Activated T-cell treated with anti-CD3 and anti-CD28 coated beads for 1 hour (primary cell): ENCODE measurements around the gene MYL12A.
"Not testable (repeated sequence)": the region's sequence is repeated elsewhere in the genome, so short reads cannot be mapped to it uniquely, and the experiment has no call there.

Experiments used
- DNase-seq: peaks from one replicate; pipeline ENCODE4 v3.0.0-alpha.2; 2020; ENCODE audit warnings: low read depth

The MYL12A gene

DNA sequence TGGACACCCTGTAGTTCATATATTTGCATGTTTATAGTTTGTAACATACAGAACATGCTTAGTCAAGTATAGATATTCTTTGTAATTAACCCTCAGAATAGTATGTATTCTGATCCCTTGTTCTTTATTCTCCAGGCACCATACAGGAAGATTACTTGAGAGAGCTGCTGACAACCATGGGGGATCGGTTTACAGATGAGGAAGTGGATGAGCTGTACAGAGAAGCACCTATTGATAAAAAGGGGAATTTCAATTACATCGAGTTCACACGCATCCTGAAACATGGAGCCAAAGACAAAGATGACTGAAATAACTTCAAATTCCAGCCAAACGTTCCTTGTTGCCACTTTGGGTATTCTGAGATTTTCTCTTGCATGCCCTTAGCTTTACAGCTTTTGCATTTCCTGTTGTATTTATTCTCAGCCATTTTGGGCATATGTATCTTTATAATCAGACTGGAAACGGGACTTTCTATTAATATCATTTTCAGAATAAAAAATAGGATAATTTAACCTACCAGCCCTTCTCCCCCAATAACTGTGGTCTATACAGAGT, 8.1 kb downstream of the MYL12A start:
- no peak for DNase-seq

DNA sequence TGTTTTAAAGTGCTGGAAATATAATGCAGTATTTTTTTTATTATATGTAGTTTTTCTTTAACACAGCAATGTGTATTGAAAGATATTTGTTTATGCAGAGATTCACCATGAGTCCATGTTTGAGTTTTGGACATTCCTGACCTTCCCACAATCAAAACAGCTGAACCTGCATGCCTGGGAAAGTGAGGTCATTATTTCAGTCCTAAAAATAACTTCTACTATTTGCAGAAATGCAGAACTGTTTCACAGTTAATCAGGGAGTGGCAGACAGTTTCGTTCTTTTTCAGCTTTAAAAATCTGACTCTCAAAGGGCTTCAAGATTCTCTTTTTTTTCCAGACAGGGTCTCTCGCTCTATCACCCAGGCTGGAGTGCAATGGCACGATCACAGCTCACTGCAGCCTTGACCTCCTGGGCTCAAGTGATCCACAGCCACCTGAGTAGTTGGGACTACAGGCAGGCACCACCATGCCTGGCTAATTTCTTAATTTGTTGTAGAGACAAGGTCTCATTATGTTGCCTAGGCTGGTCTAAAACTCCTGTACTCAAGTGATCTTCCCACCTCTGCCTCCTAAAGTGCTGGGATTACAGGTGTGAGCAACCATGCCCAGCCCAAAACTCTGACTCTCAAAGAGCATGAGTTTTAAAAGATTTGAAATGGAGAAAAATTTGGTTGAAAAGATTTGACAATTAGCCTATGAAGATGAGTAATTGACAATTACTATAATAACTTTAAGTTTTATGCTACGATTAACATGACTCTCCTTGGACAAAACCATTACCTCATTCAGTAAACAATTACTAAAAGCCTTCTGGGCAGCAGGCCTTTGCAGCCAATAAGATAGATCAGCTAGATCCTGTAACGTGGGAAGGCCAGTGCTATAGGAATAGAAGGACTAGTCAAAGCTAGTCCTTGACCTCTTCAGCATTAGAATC, 9.4 kb downstream of the MYL12A start:
- DNase-seq = no peak

DNA sequence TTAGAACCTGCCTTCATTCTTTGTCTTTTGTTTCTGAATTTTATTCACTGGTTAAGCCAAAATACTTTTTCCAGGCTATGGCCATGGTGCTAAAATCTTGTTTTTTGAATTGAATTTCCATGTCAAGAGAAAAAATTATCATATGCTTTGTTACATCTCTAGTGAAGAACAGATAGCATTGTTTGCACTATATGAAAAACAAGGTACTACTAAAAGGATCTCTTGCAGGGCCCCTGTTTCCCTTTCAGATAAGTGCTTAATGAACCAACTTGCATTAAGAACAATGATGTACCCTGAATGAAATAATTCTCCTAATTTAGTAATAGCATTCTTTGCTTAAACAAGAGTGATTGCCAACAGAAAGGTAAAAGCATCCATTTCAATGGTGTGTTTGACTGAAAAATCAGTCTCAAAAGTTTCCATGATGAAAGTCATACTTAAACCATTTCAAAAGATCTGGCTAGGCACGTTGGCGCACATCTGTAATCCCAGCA, 10.1 kb downstream of the MYL12A start:
- no peak for DNase-seq

DNA sequence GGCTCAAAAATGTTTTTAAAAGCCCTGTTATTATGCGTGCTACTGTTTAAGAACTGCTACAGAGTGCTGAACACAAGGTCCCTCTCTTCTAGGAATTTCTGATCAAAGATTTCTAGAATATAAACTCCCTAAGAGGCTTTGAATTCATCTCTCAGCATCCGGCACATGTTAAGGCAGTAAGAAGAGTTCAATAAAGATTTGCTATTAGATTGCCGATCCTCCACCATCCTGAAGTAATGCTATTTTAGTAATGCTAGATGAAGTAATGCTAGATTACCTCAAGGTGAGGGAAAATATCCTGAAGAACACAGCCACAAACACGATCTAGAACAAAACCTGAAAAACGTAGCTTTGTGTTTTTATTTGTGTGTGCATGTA, 13.4 kb downstream of the MYL12A start:
- no peak for DNase-seq

DNA sequence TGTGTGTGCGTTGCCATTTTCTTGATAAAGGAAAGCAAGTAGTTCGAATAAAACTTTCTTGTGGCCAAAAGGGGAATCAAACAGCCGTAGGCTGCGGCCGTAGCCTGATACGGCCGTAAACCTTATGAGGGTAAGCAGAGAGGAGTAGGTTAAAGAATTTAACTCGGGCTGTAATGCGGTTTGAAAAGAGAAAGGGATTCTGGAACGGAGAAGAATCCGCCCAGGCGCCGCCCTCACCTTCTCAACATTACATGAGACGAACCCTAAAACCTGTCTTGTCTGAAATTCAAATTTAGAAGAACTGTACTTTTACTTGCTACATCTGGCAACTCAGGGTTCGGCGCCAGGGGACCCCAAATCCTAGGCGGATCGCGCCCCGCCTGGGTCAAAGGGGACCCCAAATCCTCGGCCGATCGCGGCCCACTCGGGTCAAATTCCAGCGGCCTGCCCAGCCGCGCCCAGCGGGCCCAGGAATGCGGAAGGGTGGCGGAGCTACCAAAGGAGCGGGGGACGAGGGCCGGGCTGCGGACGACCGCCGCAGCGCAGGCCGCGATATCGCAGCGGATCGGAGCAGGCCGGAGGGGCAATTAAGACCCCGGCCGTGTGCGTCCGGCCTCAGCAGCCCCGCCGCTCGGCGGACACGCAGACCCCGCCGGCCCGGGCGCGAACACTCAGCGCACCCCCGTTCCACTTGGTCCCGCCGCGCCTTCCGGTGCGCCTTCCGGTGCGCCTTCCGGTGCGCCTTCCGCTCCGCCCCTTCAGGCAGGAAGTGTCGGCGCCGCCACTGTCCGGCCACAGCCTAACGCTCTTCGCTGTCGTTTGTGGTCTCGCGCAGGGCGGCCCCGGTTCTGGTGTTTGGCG, 14.0 kb downstream of the MYL12A start, which contains the start of gene MYL12B:
Gene MYL12B (plus strand): TSS at position 761 of the 861 bp plus-strand sequence. CDS start 10,766 bp downstream, outside the sequence.
- DNase-seq = peak; percentile 72

DNA sequence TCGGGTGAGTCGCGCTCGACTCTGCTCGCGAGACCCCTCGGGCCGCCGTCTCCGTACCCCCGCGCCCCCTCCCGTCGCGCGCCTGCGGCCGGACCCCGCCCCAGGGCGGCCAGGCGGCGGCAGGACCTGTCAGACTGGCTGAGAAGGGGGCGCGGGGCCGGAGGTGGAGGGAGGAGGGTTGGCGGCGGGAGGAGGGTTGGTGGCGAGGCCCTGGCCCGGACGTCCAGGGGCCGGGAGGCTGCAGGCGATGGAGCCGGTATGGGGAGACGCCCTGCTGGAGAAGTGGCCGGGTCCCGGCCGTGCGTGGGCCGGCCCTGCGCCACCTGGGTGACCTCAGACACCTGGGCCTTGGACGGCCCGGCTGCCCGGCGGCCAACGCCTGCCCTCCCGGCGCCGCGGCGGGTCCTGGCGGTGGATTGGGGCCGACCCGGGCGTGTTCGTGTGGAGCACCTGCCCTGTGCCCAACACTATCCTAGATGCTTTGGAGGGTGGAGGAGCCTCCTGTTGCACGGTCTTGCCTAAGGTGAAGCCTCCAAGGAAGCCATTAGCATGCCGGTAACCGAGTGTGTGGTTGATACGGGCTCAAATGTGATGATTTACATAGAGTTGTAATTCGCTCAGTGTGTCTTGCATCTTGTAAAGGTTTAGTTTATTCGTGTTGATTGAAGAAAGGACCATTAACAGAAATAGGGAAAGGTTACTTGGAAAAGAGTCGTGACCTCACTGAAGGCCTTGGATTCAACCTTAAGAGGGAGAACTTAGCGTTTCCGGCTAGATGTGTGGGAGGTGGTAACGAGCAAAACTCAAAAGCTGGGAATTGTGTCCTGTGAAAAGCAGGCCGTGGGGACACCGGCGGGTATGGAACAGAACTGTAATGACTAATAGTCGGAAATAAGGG, 14.9 kb downstream of the MYL12A start:
- DNase-seq = peak; percentile 24

DNA sequence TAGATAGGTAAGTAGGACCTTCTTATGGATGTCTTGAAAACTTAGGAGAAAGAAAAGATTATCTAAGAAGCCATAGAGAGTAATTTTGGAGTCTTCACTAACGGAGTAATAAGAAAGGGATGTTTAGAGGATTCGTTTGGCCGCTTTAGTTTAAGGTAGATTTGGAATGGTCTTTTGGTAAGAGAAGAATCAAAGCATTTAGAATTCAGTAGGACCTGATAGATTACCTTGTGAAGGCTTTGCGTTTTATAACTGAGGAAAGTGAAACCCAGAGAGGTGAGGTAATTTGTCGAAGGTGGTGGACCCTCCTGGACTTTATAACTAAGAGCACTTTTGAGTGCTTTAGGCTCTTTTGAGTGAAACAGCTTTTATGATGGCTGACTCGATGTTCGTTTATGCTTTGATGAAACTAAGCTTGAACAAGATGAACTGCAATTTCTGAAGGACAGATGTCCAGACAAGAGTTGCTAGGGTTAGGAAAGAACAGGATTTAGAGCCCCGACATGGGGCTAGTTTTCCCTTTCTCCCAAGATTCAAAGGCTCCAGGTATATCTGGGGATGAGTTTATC, 15.6 kb downstream of the MYL12A start:
- no peak for DNase-seq

DNA sequence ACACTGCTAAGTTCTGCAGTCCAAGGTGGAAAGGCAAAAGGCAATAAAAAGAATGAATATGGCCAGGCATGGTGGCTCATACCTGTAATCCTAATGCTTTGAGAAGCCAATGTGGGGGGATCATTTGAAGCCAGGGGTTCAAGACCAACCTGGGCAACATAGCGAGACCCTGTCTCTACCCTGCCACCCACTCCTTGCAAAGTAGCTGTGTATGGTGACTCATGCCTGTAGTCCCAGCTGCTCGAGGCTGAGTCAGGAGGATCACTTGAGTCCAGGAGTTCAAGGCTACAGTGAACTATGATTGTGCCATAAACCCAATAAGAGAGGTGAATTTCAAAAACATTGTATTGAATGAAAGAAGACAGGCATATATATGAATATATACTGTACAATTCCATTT, 16.8 kb downstream of the MYL12A start:
- no peak for DNase-seq

DNA sequence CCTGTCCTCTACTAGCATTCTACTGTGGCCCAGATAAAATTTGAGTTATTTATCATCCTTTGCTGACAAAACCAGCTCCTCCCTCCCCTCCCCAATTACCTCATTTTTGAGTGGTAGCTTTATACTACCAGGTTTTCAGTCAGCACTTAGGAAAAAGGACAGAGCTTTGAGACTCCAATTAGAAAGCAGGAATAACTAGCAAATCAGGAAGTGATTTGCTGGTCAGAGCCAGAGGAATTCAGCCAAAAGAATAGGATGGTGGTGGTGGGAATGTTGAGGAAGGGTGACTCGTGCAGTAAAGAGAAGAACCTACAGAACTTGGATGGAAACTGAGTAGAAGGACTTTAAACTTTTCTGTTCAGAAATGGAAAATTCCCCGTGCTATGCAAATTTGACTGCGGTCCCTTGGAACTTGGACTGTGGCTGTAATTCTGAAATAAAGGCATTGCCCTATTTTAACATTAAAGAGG, 18.0 kb downstream of the MYL12A start:
- no peak for DNase-seq

DNA sequence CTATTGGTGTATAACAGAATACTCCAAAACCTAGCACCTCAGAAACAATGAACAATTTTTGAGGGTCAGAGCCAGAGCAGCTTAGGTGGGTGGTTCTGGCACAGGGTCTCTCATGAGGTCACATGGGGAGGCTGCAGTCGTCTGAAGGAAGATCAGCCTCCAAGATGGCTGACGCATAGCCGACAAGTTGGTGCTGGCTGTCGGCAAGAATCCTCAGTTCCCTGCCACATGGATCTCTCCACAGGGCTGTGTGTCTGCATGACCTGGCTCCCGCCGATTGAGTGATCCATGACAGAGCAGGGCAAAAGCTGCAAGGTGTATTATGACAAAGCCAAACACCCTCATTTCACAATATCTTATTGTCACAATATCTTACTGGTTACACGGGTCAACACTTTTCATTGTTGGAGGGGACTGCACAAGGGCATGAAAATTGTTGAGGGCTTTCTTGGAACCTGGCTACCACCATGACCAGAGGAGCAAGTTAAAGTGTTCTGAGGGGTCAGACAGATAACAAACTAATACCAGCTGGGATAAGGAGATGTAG, 18.5 kb downstream of the MYL12A start:
- DNase-seq = no peak

DNA sequence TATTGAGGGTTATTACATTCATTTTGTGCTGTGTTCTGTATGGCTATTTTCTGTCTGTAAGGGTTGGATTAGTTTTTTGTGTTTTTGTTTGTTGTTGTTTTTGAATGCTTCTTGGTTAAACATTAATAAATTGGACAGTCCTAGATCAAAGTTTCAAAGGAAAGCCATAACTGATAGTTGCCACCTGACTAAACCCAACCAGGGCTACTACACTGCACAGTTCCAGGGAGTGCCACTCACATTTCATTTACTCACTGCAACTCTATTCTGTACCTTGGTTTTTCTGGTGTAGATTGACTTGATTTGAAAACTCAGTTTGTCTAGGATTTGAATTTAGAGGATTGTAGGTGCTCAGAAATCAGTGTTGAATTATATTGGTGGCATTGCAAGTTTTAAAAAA, 20.7 kb downstream of the MYL12A start:
- DNase-seq = no peak

DNA sequence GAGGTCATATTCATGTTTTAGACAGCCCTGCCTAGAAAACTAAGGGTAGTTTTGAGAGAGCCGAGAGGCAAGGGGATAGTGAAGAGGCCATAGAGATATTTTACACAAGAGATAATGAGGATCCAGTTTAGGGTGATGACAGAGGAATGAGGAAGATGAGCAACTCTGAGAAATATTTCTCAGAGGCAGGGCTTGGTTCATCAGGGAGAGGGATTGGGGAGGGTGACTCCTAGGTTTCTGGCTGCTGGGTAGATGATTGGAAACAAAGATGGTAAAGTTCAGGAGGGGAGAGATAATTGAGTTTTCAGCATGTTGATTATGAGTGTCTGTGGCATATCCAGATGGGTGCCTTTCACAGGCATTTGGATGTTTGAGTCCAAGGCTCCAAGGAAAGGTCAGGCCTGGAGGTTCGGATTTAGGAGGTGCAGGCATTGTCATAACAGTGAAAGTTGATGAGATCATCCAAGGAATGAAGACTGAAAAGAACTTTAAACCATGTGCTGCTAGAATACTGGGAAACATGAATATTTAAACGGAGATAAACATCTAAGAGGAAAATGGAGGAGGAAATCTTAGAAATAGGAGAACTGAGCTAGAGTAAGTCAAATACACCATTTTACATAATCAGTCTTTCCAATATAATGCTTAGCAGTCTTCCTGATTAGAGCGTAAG, 21.8 kb downstream of the MYL12A start:
- no peak for DNase-seq

DNA sequence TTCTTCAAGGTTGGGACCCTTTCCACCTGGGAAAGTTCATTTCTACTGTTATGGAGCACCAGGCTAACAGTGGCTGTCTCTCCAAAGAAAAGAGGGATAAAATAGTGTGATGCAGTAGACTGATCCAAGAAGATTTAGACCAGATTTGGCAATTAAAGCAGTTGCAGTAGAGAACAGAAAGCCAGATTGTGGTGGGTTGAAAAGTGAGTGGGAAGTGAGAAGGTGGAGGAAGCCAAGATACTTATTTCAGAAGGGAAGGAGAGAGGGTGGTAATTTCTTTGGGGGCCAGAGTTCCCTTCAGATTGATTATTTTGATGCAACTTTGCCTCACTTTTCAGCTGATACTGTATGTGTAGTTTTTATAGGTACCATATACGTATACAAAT, 22.3 kb downstream of the MYL12A start:
- DNase-seq = no peak

DNA sequence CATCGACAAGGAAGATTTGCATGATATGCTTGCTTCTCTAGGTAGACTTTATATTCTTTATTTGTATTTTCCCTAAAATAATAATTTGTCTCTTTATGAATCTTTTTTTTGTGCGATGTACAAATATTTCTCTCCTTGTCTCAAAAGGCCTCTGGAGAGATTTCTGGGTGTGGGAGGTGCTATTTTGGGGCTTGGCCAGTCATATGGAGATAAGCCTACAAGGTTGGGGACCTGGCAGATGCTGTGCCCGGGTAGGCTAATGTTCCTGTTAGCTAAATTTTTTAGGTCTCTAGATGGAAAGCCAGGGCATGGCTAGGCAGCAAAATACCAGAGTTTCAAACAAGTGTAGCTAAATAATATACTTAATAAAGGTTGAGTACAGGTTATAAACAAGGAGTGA, 25.4 kb downstream of the MYL12A start:
- DNase-seq = no peak

DNA sequence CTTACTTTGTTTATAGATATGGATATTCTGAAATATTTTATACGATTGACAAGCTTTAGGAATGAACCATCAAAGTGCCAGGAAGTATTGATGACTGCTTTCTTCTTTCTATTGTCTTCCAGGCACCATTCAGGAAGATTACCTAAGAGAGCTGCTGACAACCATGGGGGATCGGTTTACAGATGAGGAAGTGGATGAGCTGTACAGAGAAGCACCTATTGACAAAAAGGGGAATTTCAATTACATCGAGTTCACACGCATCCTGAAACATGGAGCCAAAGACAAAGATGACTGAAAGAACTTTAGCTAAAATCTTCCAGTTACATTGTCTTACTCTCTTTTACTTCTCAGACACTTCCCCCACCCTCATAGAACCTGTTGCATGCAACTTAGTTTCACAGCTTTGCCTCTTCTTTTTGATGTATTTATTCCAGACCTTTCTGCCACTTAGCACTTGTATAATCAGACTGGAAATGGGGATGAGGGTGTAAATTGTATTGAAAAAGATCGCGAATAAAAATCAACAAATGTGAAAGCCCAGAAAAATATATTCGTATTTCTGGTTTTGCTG, 30.1 kb downstream of the MYL12A start:
- DNase-seq = not testable (repeated sequence)

DNA sequence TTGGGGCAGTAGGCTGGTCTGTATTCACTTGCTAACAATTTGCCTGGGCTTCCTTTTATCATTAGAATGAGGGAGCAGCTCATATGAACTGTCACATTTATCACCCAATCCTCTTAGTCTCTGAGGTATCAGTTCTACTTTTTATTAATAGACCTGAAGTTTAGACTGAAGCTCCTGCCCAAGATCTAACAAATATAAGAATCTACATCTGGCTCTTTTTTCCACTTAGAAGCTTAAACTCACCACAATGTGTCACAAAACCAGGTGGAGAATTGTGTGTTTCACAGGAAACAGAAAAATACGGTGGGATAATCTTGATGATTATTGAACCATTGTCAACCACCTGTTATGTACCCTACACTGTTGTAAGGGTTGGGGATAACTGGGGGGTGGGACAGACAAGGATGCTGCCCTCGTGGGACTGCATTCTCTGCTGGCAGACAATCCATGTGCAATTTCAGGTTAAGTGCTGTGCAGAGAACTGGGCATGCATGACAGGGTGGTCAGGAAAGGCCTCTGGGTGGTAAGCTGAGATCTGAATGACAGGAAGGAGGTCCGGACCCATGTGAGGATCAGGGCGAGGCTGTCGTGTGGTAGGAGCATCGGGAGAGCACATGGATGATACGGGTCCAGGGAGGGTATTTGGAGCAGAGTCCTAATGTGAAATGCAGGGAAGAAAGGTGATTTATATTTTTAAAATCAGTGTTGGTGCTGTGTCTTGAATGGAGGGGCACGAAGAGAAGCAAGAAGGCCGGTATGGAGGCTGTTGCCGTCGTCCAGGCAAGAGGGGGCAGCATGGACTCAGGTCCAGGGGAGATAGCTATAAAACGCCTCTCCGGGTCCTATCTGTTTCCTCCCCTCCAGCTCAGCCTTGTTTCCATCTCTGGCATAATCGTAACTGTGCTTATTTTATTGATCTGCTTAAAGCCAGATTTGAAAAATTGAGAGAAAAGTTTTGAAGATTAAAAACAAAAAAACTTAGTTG, 31.9 kb downstream of the MYL12A start:
- no peak for DNase-seq

DNA sequence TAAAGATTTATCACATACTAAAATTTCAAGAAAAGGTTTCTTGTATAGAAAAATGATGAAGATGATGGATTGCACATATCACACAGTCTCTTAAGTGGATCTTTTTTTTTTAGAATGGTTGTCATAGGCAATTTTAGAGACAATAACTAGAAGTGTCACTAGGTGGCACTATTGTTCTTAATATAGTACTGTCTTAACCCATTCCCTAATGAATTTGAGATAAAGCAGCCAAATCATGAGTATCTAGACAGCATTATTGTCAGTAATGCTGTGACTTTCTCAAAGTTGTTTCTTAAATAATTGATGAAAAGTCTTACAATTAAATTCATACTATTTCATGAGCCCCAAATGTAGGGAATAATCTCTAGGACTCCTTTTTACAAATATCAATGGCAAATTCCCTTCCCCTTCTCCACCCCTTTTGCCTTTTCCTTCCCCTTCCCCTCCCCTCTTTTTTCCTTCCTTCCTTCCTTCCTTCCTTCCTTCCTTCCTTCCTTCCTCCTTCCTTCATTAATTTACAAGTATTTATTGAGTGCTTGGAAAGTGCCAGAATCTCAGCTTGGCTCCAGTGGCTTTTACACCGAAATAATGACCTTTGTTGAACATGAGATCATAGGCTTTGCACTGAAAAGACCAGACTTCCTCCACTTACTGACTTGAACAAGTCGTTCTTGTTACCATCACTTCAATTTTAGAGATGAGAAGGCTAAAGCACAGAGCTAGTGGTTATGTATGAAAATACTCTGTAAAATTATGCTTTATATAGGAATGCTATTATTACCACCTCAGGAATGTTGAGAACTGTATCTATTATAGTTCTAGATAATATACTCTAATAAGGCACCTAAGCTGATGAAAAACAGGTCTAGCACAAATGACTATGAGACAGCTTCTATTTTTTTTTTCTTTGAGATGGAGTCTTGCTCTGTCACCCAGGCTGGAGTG, 34.1 kb downstream of the MYL12A start:
- DNase-seq = no peak
